Spleen (tissue), 11 donors: Measurements from ENCODE around the gene SORCS3. TPM values are rescaled to one million over a fixed set of nuclear protein-coding genes. Genes with fewer than 3 reads are reported as not detected.

ENCODE experiments used
- DNase-seq: peaks from one replicate; pipeline ENCODE4 v3.0.0-alpha.2; 2020
- H3K27ac ChIP-seq, 8 donors: fragments of 200-600 bp; sonication (generic) in 7 of 8; 1 replicate in 4 of 8; 2 replicates in 4 of 8; pipeline versions ENCODE4 v1.5.0 to v1.8.0; 2016 to 2021; ENCODE audit warnings: inconsistent platforms in 4 of 8, mild to moderate bottlenecking in 4 of 8, moderate library complexity in 1 of 8
- H3K27me3 ChIP-seq, 7 donors: fragments of 200-600 bp; sonication (generic) in 6 of 7; replicated peaks in 1 of 7; 1 replicate in 4 of 7; 2 replicates in 3 of 7; pipeline versions ENCODE4 v1.5.0 to v1.8.0; 2016 to 2021; ENCODE audit warnings: inconsistent platforms in 3 of 7, mild to moderate bottlenecking in 1 of 7
- H3K36me3 ChIP-seq, 6 donors: fragments of 200-600 bp; sonication (generic) in 5 of 6; 1 replicate in 4 of 6; 2 replicates in 2 of 6; pipeline versions ENCODE4 v1.5.0 to v1.8.0; 2016 to 2021; ENCODE audit warnings: inconsistent platforms in 2 of 6
- H3K4me1 ChIP-seq, 6 donors: fragments of 200-600 bp; sonication (generic) in 5 of 6; 1 replicate in 3 of 6; 2 replicates in 3 of 6; pipeline versions ENCODE4 v1.5.0 to v1.8.0; 2016 to 2021; ENCODE audit warnings: inconsistent platforms in 3 of 6
- H3K4me3 ChIP-seq, 8 donors: fragments of 200-600 bp; sonication (generic) in 7 of 8; 1 replicate in 4 of 8; 2 replicates in 4 of 8; pipeline versions ENCODE4 v1.5.0 to v1.8.0; 2016 to 2021; ENCODE audit warnings: inconsistent platforms in 4 of 8, mild to moderate bottlenecking in 4 of 8, moderate library complexity in 2 of 8
- H3K9me3 ChIP-seq, 8 donors: fragments of 200-600 bp; sonication (generic) in 7 of 8; 1 replicate in 4 of 8; 2 replicates in 4 of 8; pipeline versions ENCODE4 v1.5.0 to v1.8.0; 2016 to 2021; ENCODE audit warnings: inconsistent platforms in 4 of 8
- CTCF ChIP-seq, 11 experiments: fragments of 200-600 bp in 7 of 11; fragments of 450-650 bp in 4 of 11; sonication (generic) in 4 of 11; IDR thresholded peaks in 8 of 11; conservative IDR thresholded peaks in 3 of 11; 1 replicate in 7 of 11; 2 replicates in 4 of 11; pipeline versions ENCODE4 v1.4.0 to v1.8.0; 2016 to 2021; ENCODE audit warnings: antibody characterized with exemption in 11 of 11, inconsistent platforms in 4 of 11, mild to moderate bottlenecking in 1 of 11
- POLR2A ChIP-seq, 3 donors: fragments of 450-650 bp; IDR thresholded peaks; one replicate each; pipeline ENCODE4 v1.5.1; 2017; ENCODE audit warnings: antibody characterized with exemption in 3 of 3, mild to moderate bottlenecking in 1 of 3
- POLR2AphosphoS5 ChIP-seq, 3 donors: sonication (generic); formaldehyde crosslinking; IDR thresholded peaks; one replicate each; pipeline ENCODE4 v1.5.1; 2017; ENCODE audit warnings: antibody characterized with exemption in 3 of 3
- WGBS, 5 donors: extraction: QIAGEN DNeasy Blood & Tissue Kit in 3 of 5; methylation state at CpG; one replicate each; pipeline versions ENCODE4 v1.1.5 to v1.1.7; 2013 to 2018; 5-methylcytosine and 5-hydroxymethylcytosine counted together
- intact Hi-C: fragments of 100-400 bp; cut with DNase I; formaldehyde crosslinking; loops from one replicate; pipeline ENCODE4 v1.15.0; 2023; ENCODE audit warnings: low total_unique reads
- polyA plus RNA-seq, 3 donors: library from polyadenylated mRNA; stranded (reverse); fragments of 200-250 nt; gene quantifications; one replicate each; pipeline ENCODE4 v1.2.1, GENCODE V29; 2013
- total RNA-seq, 7 donors: library from RNA; depleted of rRNA in 3 of 7; stranded (reverse); fragments of >200 nt in 3 of 7; fragmentation: NEBNext Ultra II Directional in 4 of 7; extraction: Animal tissue kit (Norgen Biotek cat#: 25700) in 4 of 7; gene quantifications; one replicate each; pipeline versions ENCODE4 v1.1.0 to v1.2.1, GENCODE V29; 2016 to 2021
- donor health status: healthy with polysubstance abuse.
- donor health status: DM: no; HTN: no; CAD: no; lungs with moderate emphysema.
- donor health status: DM: no; HTN: no; CAD: no.
- donor health status: Bipolar disorder and iron deficiency.
- donor health status: healthy.
- donor health status: DM: no; HTN: no; CAD: no.
- donor health status: DM: yes; HTN: yes; CAD: no.

SORCS3 gene
- total and polyA plus RNA-seq, 10 donors, result 0.03 to 0.06 TPM; not detected in 8

DNA sequence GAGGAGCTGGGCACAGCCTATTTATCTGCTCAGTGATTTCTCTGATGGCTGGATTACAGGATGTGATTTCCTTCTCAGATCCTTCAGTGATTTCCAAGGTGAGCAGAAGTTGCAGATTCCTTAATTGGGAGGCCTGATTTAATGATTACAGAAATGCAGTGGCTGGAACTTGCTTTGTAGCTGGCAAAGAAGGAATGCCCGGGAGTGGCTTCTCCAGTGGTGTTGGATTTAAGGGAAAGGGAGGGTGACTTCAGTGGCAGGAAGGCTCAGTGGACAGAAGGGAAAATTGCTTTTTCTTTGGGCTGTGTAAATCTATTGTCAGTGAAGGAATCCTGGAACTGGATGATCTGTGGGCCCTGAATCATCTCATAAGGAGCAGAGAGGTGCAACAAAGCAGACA is 5.1 kb downstream of the SORCS3 start:
- no peak for DNase-seq
- no peak for TF ChIP-seq POLR2AphosphoS5 (IDR thresholded peaks at IDR 0.05)
- TF ChIP-seq POLR2A (IDR thresholded peaks at IDR 0.05), result no peak
- TF ChIP-seq CTCF (IDR thresholded peaks at IDR 0.05 in 8 of 11, conservative IDR thresholded peaks at IDR 0.05 in 3 of 11), result no peak
- WGBS, 5 donors, result 78 to 92% (median 86%) methylated on average over 1 of the region's 1 CpG
- no peak overlapping the region for H3K4me3 ChIP-seq
- peaks cover 0 to 17% (median 10%) of the 10 kb centered on the region in 6 donors for H3K4me1 ChIP-seq
- intact Hi-C loops, result no loop called here
- no peaks in the 10 kb centered on the region for H3K9me3 ChIP-seq
- H3K36me3 ChIP-seq, result no peaks in the 10 kb centered on the region
- peaks cover 0 to 81% (median 35%) of the 10 kb centered on the region in 7 donors for H3K27me3 ChIP-seq
- no peak overlapping the region for H3K27ac ChIP-seq

DNA sequence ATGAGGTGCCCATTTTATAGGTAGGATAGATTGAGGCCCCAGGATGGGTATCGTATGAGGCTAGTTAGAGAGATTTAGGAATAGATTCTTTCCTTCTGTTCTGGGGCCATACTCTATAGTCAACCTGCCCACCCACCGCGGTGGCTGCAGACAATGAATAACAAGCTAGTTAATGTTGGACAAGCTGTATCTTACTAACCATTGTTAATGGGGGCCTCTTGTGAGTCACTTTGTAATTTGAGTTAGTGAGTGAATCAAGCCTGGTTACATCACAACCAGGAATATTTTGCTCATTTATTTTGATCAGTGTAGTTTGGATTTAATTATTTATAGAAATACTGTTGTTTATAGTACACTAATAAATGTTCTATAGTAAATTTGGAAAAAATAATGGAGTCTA is 7.3 kb downstream of the SORCS3 start:
- DNase-seq, result no peak
- no peaks in the 10 kb centered on the region for H3K4me1 ChIP-seq
- intact Hi-C loops, result no loop called here
- H3K27me3 ChIP-seq, result peaks cover 0 to 71% (median 12%) of the 10 kb centered on the region in 7 donors
- H3K36me3 ChIP-seq, result no peaks in the 10 kb centered on the region
- no peaks in the 10 kb centered on the region for H3K9me3 ChIP-seq
- 60 to 66% (median 62%) methylated on average over 3 of the region's 3 CpGs for WGBS, 5 donors
- H3K4me3 ChIP-seq, result no peak overlapping the region
- no peak overlapping the region for H3K27ac ChIP-seq
- TF ChIP-seq POLR2AphosphoS5 (IDR thresholded peaks at IDR 0.05) (no peak), POLR2A (IDR thresholded peaks at IDR 0.05) (no peak), CTCF (IDR thresholded peaks at IDR 0.05 in 8 of 11, conservative IDR thresholded peaks at IDR 0.05 in 3 of 11) (no peak)

- H3K9me3 ChIP-seq, result no peaks in the 10 kb centered on the region
- H3K27ac ChIP-seq, result no peak overlapping the region
- H3K36me3 ChIP-seq, result no peaks in the 10 kb centered on the region
- H3K27me3 ChIP-seq, result peaks cover 0 to 54% (median 5%) of the 10 kb centered on the region in 7 donors
- TF ChIP-seq POLR2A (IDR thresholded peaks at IDR 0.05) (no peak), CTCF (IDR thresholded peaks at IDR 0.05 in 8 of 11, conservative IDR thresholded peaks at IDR 0.05 in 3 of 11) (no peak), POLR2AphosphoS5 (IDR thresholded peaks at IDR 0.05) (no peak)
- no peak overlapping the region for H3K4me3 ChIP-seq
- 46 to 73% (median 69%) methylated on average over 1 of the region's 1 CpG for WGBS, 5 donors
- no peaks in the 10 kb centered on the region for H3K4me1 ChIP-seq
- intact Hi-C loops, result no loop called here
- no peak for DNase-seq
These were observed 9.0 kb downstream of the SORCS3 start for GRCh38 chr10:104650072-104650471.

DNA sequence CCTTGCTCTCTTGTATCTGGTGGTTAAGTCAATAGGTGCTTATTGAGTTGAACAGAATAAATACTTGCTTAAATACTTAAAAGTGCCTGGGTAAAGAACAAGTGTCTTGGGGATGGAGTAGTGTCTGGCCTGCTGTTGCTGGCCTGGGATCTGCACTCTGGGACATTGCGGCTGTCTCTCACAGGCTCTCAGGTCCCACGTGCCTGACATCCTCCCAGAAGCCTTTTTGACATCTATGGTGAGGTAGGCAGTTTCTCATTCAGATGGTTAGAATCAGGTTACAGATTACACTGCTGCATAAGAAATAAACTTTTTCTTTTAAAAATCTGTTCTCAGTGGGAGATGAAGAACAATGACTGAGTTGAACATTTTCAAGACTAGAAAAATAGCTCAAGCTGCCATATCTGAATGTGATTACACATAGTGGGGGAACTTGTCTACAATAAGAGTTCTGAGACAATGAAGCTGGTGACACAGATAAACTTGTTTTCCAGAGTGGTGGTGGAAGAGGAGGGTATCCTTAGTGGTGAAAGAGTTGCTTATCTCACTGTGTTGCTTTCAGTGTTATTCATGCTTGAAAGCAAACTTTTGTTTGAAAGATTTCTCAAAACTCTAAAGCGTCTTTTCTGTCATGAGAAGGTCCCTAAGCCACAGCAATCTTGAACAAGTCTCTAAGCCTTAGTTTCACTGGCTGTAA is 9.7 kb downstream of the SORCS3 start:
- no peak for TF ChIP-seq CTCF (IDR thresholded peaks at IDR 0.05 in 8 of 11, conservative IDR thresholded peaks at IDR 0.05 in 3 of 11)
- TF ChIP-seq POLR2A (IDR thresholded peaks at IDR 0.05), result no peak
- TF ChIP-seq POLR2AphosphoS5 (IDR thresholded peaks at IDR 0.05), result no peak
- Histone ChIP-seq H3K4me3 (no peak overlapping the region), H3K27me3 (peaks cover 0 to 47% (median 0%) of the 10 kb centered on the region in 7 donors), H3K4me1 (no peaks in the 10 kb centered on the region), H3K36me3 (no peaks in the 10 kb centered on the region), H3K27ac (no peak overlapping the region), H3K9me3 (no peaks in the 10 kb centered on the region)
- DNase-seq, result no peak
- 62 to 76% (median 68%) methylated on average over 3 of the region's 3 CpGs for WGBS, 5 donors
- intact Hi-C loops, result no loop called here
